Activated CD4-positive, alpha-beta T cell treated with anti-CD3 and anti-CD28 coated beads, Interleukin-2, amount 10 ng/mL, durations not matched to agents 7 days and 5 days (primary cell): Measurements from ENCODE around the gene P4HA1. TPM values are rescaled to one million over a fixed set of nuclear protein-coding genes. Genes with fewer than 3 reads are reported as not detected.
"Not testable (repeated sequence)": the region's sequence is repeated elsewhere in the genome, so short reads cannot be mapped to it uniquely, and the experiment has no call there.

Source experiments
- CTCF ChIA-PET: fragments of 350-600 bp; sonication (Branson Sonifier 250); formaldehyde crosslinking; loops from one replicate; lab custom pipeline; 2021; ENCODE audit warnings: antibody characterized with exemption; lab: Charles Lee
- POLR2A ChIA-PET: fragments of 350-600 bp; sonication (Branson Sonifier 250); formaldehyde crosslinking; loops from one replicate; lab custom pipeline; 2021; ENCODE audit warnings: antibody characterized with exemption; lab: Charles Lee
- DNase-seq: peaks from one replicate; pipeline ENCODE4 v3.0.0-alpha.2; 2020
- H3K27ac Mint-ChIP-seq: one replicate; pipeline ENCODE4 v1.8.0; 2021; ENCODE audit warnings: mild to moderate bottlenecking, moderate library complexity, mixed read lengths
- H3K27me3 Mint-ChIP-seq: one replicate; pipeline ENCODE4 v1.8.0; 2021; ENCODE audit warnings: mixed read lengths
- H3K36me3 Mint-ChIP-seq: one replicate; pipeline ENCODE4 v1.8.0; 2021; ENCODE audit warnings: low read depth, mixed read lengths
- H3K4me1 Mint-ChIP-seq: one replicate; pipeline ENCODE4 v1.8.0; 2021; ENCODE audit warnings: mixed read lengths
- H3K4me3 Mint-ChIP-seq: one replicate; pipeline ENCODE4 v1.8.0; 2021; ENCODE audit warnings: mild to moderate bottlenecking, moderate library complexity, mixed read lengths
- H3K9me3 Mint-ChIP-seq: one replicate; pipeline ENCODE4 v1.8.0; 2021; ENCODE audit warnings: mixed read lengths
- total RNA-seq, 2 experiments: library from RNA; stranded (reverse); gene quantifications; one replicate each; pipeline ENCODE4 v1.2.3, GENCODE V29; 2021

Gene P4HA1
- total RNA-seq, 2 experiments from 2014 or later: 31.4 to 32.9 TPM

GRCh38 chr10:73113551-73113950, 16.9 kb upstream of the P4HA1 start:
- Mint-ChIP-seq H3K27ac (no peak overlapping the region), H3K27me3 (no peaks in the 10 kb centered on the region), H3K4me3 (no peak overlapping the region), H3K9me3 (peaks cover 10% of the 10 kb centered on the region), H3K4me1 (peaks cover 19% of the 10 kb centered on the region), H3K36me3 (peaks cover 23% of the 10 kb centered on the region)
- DNase-seq: no peak
- ChIA-PET POLR2A (no interaction called here), CTCF (interaction anchor here (1.0 kb wide), 1 partner anchor 10 kb away, joined by 3 read pairs; no protein-coding TSS in a partner anchor)

GRCh38 chr10:73112032-73112431, 15.4 kb upstream of the P4HA1 start:
- H3K9me3 Mint-ChIP-seq, H3K27ac Mint-ChIP-seq, CTCF ChIA-PET, H3K4me3 Mint-ChIP-seq, DNase-seq, H3K27me3 Mint-ChIP-seq, POLR2A ChIA-PET: not testable (repeated sequence)
- Mint-ChIP-seq H3K4me1 (peaks cover 19% of the 10 kb centered on the region), H3K36me3 (peaks cover 28% of the 10 kb centered on the region)

GRCh38 chr10:73110345-73110849, 13.7 kb upstream of the P4HA1 start, which contains the start of gene NUDT13:
NUDT13 (plus strand) TSS chr10:73110455; CDS start chr10:73114366, 3,911 bp downstream.
- peak within 1 kb of the TSS; percentile 75 for H3K4me3 Mint-ChIP-seq
- POLR2A ChIA-PET: interaction anchor here (0.6 to 1.0 kb wide), 2 partner anchors 13 to 45 kb away, joined by 4 to 5 read pairs; partner anchors contain the start of gene P4HA1
- H3K27me3 Mint-ChIP-seq: no peaks in the 10 kb centered on the region
- CTCF ChIA-PET: interaction anchor here (0.9 to 2.2 kb wide), 8 partner anchors 9 to 141 kb away, joined by 3 to 9 read pairs (median 4); partner anchors contain the start of gene P4HA1
- peak within 1 kb of the TSS; percentile 90 for H3K27ac Mint-ChIP-seq
- peaks cover 10% of the 10 kb centered on the region for H3K9me3 Mint-ChIP-seq
- peak; percentile 63 for DNase-seq
- peaks cover 19% of the 10 kb centered on the region for H3K4me1 Mint-ChIP-seq
- H3K36me3 Mint-ChIP-seq: peaks cover 28% of the 10 kb centered on the region

GRCh38 chr10:73109248-73109652, 12.6 kb upstream of the P4HA1 start:
- DNase-seq, POLR2A ChIA-PET, H3K9me3 Mint-ChIP-seq, H3K4me3 Mint-ChIP-seq, H3K27me3 Mint-ChIP-seq: not testable (repeated sequence)
- Mint-ChIP-seq H3K36me3 (peaks cover 24% of the 10 kb centered on the region), H3K4me1 (peaks cover 19% of the 10 kb centered on the region), H3K27ac (peak overlapping the region; percentile 11)
- CTCF ChIA-PET: interaction anchor here (1.2 to 2.2 kb wide), 5 partner anchors 9 to 36 kb away, joined by 3 to 9 read pairs (median 4); partner anchors contain the start of gene P4HA1

- no peak for DNase-seq
- Mint-ChIP-seq H3K36me3 (peaks cover 26% of the 10 kb centered on the region), H3K9me3 (peaks cover 10% of the 10 kb centered on the region), H3K27ac (no peak overlapping the region), H3K4me3 (no peak overlapping the region), H3K27me3 (no peaks in the 10 kb centered on the region), H3K4me1 (peaks cover 17% of the 10 kb centered on the region)
- ChIA-PET POLR2A (no interaction called here), CTCF (interaction anchor here (1.0 kb wide), 1 partner anchor 58 kb away, joined by 3 read pairs; no protein-coding TSS in a partner anchor)
These were observed 9.6 kb upstream of the P4HA1 start for GRCh38 chr10:73106301-73106700.

- CTCF ChIA-PET: interaction anchor here (2.4 kb wide), 1 partner anchor 11 kb away, joined by 9 read pairs; the partner anchor contains the start of gene NUDT13
- DNase-seq: no peak
- Mint-ChIP-seq H3K9me3 (no peaks in the 10 kb centered on the region), H3K4me1 (peaks cover 20% of the 10 kb centered on the region), H3K4me3 (no peak overlapping the region), H3K27ac (no peak overlapping the region), H3K36me3 (peaks cover 2% of the 10 kb centered on the region), H3K27me3 (no peaks in the 10 kb centered on the region)
- POLR2A ChIA-PET: interaction anchor here (0.6 kb wide), 1 partner anchor 46 kb away, joined by 4 read pairs; no protein-coding TSS in a partner anchor
These were observed 2.5 kb upstream of the P4HA1 start for GRCh38 chr10:73099141-73099540.

GRCh38 chr10:73097305-73097670, 622 bp upstream of the P4HA1 start:
- peaks cover 2% of the 10 kb centered on the region for H3K36me3 Mint-ChIP-seq
- H3K4me3 Mint-ChIP-seq: peak overlapping the region; percentile 84
- CTCF ChIA-PET: interaction anchor here (0.6 to 2.2 kb wide), 12 partner anchors 10 to 259 kb away, joined by 3 to 18 read pairs (median 4); partner anchors contain the start of gene NUDT13
- H3K9me3 Mint-ChIP-seq: no peaks in the 10 kb centered on the region
- no peak for DNase-seq
- H3K27ac Mint-ChIP-seq: peak overlapping the region; percentile 95
- H3K4me1 Mint-ChIP-seq: peaks cover 28% of the 10 kb centered on the region
- POLR2A ChIA-PET: interaction anchor here (0.7 to 2.3 kb wide), 3 partner anchors 13 to 150 kb away, joined by 5 to 10 read pairs (median 5); partner anchors contain the start of genes DNAJC9 and NUDT13
- no peaks in the 10 kb centered on the region for H3K27me3 Mint-ChIP-seq

GRCh38 chr10:73096041-73096448, 621 bp downstream of the P4HA1 start:
- Mint-ChIP-seq H3K36me3 (peaks cover 7% of the 10 kb centered on the region), H3K4me1 (peaks cover 35% of the 10 kb centered on the region), H3K27me3 (no peaks in the 10 kb centered on the region), H3K9me3 (no peaks in the 10 kb centered on the region), H3K4me3 (peak overlapping the region; percentile 84), H3K27ac (peak overlapping the region; percentile 95)
- POLR2A ChIA-PET: interaction anchor here (0.6 to 2.3 kb wide), 10 partner anchors 8 to 747 kb away, joined by 3 to 10 read pairs (median 4); partner anchors contain the start of genes DNAJC9, ECD, FAM149B1 and MRPS16
- DNase-seq: peak; percentile 80
- CTCF ChIA-PET: interaction anchor here (1.0 to 2.2 kb wide), 7 partner anchors 12 to 63 kb away, joined by 3 to 18 read pairs (median 6); partner anchors contain the start of gene NUDT13

- H3K9me3 Mint-ChIP-seq: no peaks in the 10 kb centered on the region
- no peaks in the 10 kb centered on the region for H3K27me3 Mint-ChIP-seq
- H3K36me3 Mint-ChIP-seq: peaks cover 7% of the 10 kb centered on the region
These were observed 1.1 kb downstream of the P4HA1 start for GRCh38 chr10:73095481-73096021.

GRCh38 chr10:73094986-73095480, 1.6 kb downstream of the P4HA1 start:
- H3K9me3 Mint-ChIP-seq: no peaks in the 10 kb centered on the region
- peaks cover 7% of the 10 kb centered on the region for H3K36me3 Mint-ChIP-seq
- peak overlapping the region; percentile 95 for H3K27ac Mint-ChIP-seq
- no peaks in the 10 kb centered on the region for H3K27me3 Mint-ChIP-seq
- ChIA-PET POLR2A (interaction anchor here (0.8 kb wide), 1 partner anchor 157 kb away, joined by 5 read pairs; the partner anchor contains the start of gene MRPS16), CTCF (interaction anchor here (0.7 to 2.2 kb wide), 7 partner anchors 11 to 73 kb away, joined by 3 to 18 read pairs (median 5); partner anchors contain the start of genes ECD and FAM149B1)
- H3K4me1 Mint-ChIP-seq: peaks cover 35% of the 10 kb centered on the region
- H3K4me3 Mint-ChIP-seq: peak overlapping the region; percentile 84
- no peak for DNase-seq

More at GRCh38 chr10:73095481-73096021, 1.1 kb downstream of the P4HA1 start:
- CTCF ChIA-PET: interaction anchor here (0.7 to 2.2 kb wide), 8 partner anchors 12 to 63 kb away, joined by 3 to 18 read pairs (median 6); partner anchors contain the start of gene NUDT13
- POLR2A ChIA-PET: interaction anchor here (0.6 to 2.3 kb wide), 10 partner anchors 8 to 746 kb away, joined by 3 to 10 read pairs (median 4); partner anchors contain the start of genes DNAJC9, ECD, FAM149B1 and MRPS16
- Mint-ChIP-seq H3K4me3 (peak overlapping the region; percentile 84), H3K27ac (peak overlapping the region; percentile 95), H3K4me1 (peaks cover 35% of the 10 kb centered on the region)
- DNase-seq: peak; percentile 50

GRCh38 chr10:73093922-73094850, 2.5 kb downstream of the P4HA1 start:
- no peaks in the 10 kb centered on the region for H3K27me3 Mint-ChIP-seq
- no peak overlapping the region for H3K27ac Mint-ChIP-seq
- H3K4me3 Mint-ChIP-seq: peak overlapping the region; percentile 84
- H3K36me3 Mint-ChIP-seq: peaks cover 7% of the 10 kb centered on the region
- no peaks in the 10 kb centered on the region for H3K9me3 Mint-ChIP-seq
- CTCF ChIA-PET: interaction anchor here (0.6 to 1.7 kb wide), 3 partner anchors 17 to 482 kb away, joined by 3 to 5 read pairs (median 4); partner anchors contain the start of genes ECD and FAM149B1
- H3K4me1 Mint-ChIP-seq: peaks cover 35% of the 10 kb centered on the region
- POLR2A ChIA-PET: interaction anchor here (0.6 kb wide), 1 partner anchor 1000 kb away, joined by 10 read pairs; no protein-coding TSS in a partner anchor
- DNase-seq: no peak
